ENCODE measurements around the gene LYPD3.
"Not testable (repeated sequence)": the region's sequence is repeated elsewhere in the genome, so short reads cannot be mapped to it uniquely, and the experiment has no call there.

The LYPD3 gene

DNA sequence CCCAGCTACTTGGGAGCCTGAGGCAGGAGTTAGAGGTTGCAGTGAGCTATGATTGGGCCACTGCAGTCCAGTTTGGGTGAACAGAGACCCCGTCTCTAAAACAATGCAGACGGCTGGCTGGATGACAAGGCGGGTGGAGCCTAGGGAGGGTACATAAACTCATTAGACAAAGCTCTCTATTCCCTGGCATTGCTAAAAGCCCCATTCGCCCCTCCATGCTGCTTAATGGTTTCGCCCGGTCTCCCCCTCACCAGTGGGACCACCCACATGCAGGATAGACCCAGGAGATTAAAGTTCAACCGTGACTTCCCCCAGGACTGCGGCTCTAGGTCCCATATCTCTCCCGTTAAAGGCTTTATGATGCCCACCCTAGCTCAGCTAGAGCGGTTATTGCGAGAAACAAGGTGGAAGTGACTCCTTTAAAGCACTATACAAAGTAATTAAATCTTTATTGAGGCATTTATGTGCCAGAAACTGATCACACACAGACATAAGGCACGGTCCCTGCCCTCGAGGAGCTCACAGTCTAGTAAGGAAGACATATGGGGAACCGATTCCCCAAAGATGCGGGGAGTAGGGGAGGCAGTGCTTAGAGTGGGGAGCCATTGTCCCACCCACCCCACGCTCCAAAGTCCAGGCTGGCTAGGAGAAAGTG lies 4.9 kb downstream of the LYPD3 start:
- DNase-seq = no peak

DNA sequence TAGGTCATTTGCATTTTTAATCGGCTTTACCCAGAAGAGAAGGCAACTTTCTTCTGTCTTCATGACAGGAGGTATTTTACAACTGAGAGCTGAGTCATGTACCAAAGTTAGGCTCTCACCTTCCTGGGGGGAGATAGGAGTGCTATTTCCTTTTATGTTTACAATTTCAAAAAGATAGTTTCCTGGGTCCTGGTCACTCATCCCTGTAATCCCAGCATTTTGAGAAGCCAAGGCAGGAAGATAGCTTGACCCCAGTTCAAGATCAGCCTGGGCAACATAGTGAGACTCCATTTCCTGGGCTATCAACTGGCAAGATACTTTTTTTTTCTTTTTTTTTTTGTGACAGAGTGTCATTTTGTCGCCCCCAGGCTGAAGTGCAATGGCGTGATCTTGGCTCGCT lies 7.6 kb downstream of the LYPD3 start:
- DNase-seq = no peak

DNA sequence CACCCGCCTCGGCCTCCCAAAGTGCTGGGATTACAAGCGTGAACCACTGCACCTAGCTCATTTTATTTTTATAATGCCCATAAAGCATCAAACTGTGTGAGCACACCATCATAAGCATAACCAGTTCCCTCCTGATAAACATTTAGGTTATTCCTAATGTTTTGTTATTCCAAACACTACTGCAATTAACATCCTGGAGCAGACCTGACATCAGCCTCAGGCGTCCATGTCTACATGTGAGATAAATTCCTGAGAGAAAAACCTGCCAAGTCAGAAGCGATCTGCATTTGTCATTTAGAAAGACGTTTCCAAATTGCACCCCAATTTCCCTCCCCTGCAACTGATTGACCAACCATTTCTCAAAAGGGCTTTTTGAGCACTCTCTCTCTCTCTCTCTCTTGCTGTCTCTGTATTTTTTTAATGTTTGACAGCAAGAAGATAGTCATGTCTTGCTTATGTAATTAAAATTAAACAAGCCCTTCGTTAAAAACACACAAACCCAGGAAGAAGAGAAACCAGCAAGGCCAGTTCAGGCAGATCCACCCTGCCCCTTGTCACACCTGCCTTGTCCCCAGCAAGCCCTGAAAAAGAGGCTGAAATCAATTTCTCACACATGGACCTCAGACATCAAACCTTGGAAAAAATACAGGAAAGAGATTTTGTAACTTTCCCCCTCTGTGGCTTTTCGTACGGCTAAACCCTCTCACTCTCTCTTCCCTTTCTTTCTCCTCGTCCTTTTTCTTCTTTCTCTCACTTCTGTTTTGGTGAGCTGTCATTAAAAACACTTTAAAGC lies 9.9 kb downstream of the LYPD3 start:
- DNase-seq = no peak

DNA sequence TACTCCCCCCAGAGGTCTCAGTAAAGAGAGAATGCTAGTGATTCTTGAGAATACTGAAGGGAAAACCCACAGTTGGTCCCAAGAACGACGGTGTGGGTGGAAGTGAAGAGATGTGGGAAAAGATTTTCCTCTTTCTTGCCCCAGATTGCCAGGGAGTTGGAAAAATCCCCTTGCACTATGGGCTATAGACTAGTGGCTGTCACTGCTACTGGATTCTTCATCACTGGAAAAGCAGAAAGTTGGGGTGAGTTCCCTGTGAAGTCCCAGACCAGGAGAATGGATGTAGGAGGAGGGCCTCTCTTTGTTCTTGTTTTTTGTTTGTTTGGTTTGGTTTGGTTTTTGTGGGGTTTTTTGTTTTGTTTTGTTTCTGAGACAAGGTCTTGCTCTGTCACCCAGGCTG lies 11.4 kb downstream of the LYPD3 start:
- no peak for DNase-seq

DNA sequence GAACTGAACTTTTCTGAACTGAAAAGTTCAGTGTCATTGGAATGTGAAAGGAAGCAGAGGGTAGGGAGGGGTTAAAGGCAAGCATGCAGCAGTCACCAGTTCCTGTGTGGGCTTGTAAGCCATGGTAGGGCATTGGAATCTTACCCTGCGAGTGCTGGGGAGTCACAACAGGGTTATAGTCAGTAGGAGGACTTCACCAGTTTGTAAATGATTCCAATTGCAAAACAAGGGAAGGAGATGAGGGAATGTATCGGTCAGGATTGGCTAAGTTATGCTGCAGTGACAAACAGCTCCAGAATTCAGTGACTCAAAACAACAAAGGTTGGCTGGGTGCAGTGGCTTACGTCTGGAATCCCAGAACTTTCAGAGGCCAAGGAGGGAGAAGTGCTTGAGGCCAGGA lies 12.8 kb downstream of the LYPD3 start:
- DNase-seq = no peak

DNA sequence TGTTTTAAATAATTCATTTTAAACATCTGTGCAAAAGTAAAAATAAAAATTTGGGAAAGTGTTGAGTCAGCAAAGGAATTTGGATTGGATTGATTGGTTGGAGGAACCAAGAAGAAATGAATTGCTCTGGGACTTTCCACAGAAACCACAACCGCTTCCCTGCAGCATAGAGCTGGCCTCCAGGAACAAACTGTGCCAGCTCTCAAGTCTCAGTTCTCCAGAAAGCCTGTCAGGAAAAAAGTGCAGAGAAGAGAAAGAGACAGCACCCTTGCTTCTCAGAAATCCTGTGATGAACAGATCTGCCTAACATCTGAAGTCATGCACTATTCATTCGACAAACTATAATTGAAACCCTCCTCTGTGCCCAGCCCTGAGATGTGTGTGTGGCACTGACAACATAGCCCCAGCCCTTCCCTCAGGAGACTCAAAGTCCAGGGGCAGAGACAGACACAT lies 14.8 kb downstream of the LYPD3 start:
- DNase-seq = no peak

DNA sequence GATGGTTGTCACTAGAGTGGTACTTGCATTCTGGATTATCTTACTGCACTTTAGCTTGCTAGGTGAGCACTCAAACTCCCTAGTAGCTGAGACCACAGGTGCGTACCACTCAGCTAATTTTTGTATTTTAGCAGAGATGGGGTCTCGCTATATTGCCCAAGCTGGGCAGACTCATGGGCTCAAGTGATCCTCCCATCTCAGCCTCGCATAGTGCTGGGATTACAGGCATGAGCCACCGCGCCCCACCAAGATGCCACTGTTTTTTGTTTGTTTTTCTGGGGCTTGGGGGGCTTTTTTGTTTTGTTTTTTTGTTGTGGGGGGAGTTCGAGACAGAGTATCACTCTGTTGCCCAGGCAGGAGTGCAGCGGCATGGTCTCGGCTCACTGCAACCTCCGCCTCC lies 17.8 kb downstream of the LYPD3 start:
- no peak for DNase-seq

DNA sequence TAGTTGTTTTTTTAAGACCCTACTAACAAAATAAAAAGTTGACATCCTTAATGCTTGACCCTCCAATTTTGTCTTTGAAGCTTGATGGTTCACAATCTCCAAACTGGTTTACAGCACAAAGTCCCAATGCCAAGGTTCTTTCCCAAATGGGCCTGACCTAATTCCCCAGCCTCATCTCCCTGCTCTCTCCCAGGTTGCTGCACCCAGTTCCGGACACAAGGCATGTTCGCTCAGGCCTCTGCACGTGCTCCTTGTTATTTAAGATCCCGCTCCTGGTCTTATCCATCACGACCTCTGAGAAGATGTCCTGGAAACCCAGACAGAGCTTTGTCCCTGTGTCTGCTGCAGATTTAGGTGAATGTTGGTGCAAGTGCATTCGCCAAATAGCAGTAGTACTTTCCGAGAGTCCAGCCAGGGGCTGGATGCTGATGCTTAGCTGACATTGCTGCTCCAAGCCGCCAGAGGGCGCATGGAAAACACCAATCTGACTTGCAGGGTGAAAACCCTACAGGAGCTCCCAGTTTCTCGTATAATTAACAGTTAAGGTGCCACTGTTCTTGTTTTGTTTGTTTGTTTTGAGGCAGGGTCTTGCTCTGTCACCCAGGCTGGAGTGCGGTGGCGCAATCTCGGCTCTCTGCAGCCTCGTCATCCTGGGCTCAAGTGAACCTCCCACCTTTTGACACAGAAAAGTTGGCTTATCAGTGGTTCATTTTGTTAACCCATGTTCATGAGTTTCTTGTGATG lies 18.5 kb downstream of the LYPD3 start:
- peak; percentile 87 for DNase-seq

DNA sequence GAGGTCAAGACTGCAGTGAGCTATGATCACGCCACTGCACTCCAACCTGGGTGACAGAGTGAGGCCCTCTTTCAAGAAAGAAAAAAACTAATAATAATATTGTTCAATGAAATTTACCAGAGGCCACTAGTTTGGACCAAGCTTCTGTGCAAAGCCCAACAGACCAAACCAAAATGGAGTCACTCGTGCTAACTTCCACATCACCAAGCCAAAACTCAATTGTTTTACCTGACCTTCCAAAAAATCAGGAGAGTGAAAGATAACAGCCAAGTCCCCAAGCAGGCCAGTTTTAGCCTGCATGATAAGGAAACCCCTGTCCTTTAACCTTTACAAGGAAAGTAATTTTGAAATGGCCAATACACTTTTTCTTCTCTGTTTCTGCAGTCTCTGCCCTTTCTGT lies 20.0 kb downstream of the LYPD3 start:
- no peak for DNase-seq

DNA sequence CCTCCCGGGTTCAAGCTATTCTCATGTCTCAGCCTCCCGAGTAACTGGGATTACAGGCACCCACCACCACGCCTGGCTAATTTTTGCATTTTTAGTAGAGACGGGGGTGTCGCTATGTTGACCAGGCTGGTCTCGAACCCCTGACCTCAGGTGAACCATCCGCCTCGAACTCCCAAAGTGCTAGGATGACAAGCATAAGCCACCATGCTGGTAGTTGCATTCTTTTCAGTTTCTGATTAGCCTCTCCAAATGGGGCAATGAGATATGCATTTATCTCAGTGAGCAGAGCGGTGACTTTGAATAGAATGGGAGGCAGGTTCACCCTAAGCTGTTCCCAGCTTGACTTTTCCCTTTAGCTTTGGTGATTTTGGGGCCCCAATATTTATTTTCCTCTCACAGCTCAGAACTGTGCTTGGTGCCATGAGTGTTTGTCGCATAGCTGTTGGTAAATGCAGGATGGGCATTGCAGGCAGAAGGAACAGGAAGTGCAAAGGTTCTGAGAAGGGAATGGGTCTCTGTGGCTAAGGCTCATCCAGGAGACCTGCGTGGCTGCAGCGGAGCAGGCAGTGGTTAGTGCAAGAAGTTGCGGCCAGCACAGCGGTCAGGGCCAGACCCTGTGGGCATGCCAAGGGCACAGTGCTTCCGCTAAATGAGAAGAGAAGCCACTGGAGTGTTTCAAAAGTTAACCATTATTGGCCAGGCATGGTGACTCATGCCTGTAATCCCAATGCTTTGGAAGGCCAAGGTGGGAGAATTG lies 20.7 kb downstream of the LYPD3 start:
- DNase-seq = no peak

DNA sequence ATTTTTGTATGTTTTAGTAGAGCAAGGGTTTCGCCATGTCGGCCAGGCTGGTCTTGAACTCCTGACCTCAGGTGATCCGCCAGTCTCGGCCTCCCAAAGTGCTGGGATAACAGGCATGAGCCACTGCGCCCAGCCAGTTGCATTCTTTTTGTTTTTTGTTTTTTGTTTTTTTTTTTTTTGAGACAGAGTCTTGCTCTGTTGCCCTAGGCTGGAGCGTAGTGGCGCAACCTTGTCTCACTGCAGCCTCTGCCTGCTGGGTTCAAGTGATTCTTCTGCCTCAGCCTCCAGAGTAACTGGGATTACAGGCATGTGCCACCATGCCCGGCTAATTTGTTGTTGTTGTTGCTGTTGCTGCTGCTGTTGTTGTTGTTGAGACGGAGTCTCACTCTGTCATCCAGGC lies 21.3 kb downstream of the LYPD3 start:
- DNase-seq = not testable (repeated sequence)

DNA sequence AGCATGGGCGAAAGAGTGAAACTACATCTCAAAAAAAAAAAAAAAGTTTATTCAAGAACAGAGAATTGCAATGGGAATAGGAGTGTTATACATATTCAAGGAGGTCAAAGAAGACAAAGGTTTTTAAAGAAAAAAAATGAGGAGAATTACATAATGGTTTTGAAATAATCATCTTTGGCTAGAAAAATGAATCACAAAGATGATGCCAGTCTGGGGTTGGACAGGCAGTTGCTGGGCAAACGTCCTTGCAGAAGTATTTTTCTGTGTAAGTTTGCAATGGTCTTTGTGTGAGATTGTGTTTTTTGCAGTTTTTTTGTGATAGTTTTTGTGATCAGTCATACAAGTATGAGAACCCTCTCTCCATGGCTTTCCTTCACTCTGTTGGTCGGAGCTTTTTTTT lies 23.7 kb downstream of the LYPD3 start:
- no peak for DNase-seq

DNA sequence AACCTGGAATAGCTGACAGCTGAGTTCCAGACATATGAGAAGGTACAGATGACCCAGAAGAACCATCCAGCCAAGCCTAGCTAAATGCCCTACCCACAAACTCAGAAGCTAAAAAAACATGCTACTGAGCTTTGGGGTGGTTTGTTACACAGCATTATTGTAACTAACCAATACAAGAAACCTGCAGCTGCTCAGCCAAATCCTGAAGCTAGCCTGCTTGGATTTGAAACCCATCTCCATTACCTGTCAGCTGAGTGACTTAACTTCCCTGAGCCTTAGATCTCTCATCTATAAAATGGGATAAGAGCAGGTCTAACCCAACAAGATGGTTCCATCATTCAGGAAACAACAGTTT lies 25.7 kb downstream of the LYPD3 start:
- no peak for DNase-seq

DNA sequence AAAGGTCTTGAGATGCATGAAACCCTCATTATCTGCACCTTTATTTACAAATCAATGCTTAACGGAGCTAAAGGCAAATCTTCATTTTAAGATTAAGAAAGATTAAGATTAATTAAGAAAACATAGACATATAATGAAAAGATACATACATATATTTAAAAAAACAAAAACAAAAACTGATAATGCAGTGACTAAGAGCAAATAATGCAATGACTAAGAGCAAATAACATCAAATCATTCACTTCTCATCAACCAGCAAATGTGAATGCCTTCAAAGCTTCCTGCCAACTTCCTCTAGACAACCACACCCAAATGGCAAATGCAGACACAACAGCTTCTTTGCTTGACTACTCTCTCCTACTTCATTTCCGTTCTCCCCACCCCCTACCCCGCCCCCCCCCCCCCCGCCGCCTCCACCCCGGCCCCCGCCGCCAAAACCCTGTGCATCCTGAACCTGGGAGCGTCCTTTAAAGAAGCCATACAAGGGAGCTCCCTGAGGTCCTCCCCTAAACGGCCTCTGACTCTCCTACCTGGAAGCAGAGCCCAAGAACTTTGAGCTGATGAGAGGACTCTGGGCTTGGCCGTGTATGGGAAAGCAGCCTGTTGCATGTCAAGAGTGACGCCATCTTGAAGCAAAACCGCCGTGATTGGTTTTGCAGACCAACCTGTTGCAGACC lies 26.2 kb downstream of the LYPD3 start:
- DNase-seq = no peak

DNA sequence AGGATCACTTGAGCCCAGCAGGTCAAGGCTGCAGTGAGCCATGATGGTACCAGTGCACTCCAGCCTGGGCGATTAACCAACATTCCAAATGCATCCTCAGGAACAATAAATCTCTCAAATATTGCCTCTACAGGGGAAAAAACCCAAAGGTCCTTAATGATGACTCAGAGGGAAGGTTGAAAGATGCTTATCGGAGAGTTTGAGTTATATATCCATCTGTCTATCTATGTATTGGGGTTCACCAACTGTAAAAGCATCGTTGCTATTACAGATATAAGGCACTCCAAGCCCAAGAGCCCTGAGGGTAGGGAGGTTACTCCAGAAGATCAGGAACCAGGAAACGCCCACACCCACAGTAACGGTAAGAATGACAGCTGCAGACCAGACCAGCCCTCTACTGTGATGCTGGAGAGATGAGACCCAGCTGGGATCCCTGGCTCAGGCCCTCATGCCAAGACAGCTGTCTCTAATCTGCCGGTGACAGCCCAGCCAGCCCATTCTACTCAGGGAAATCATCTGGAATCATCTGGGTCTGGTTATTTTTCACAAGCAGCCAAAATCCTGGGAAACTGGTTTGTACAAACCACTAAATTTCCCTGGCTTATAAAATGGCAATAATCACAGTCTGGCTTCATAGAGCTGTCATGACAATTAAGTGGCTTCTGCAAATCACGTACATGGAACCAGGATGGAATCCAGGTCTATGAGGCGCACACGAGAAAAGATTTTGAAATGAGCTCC lies 26.9 kb downstream of the LYPD3 start:
- no peak for DNase-seq

DNA sequence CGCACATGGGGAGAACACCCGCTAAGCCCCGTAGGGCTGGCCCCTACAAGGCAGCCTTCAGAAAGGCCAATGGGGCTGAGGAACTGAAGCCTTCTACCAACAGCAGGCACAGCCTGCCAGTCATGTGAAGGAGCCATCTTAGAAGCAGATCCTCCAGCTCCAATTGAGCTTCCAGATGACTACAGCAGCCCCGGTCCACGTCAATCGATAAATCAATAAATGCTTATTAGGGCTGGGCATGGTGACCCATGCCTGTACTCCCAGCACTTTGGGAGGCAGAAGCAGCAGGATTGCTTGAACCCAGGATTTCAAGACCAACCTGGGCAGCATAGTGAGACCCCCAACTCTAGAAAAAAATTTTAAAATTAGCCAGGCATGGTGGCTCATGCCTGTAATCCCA lies 27.7 kb downstream of the LYPD3 start:
- no peak for DNase-seq

DNA sequence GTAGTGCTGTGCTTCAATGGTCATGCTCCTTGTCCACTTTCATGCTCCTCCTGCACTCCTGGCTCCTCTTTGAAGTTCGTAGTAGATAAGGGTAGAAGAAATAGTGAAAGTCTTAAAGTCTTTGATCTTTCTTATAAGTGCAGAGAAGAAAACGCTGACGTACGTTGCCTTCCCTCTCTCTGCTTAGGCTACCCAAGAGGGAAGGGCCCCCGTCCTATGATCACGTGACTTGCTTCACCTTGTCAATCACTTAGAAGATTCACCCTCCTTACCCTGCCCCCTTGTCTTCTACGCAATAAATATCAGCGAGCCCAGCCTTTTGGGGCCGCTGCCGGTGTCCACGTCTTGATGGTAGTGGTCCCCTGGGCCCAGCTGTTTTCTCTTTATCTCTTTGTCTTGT lies 28.1 kb downstream of the LYPD3 start:
- not testable (repeated sequence) for DNase-seq

DNA sequence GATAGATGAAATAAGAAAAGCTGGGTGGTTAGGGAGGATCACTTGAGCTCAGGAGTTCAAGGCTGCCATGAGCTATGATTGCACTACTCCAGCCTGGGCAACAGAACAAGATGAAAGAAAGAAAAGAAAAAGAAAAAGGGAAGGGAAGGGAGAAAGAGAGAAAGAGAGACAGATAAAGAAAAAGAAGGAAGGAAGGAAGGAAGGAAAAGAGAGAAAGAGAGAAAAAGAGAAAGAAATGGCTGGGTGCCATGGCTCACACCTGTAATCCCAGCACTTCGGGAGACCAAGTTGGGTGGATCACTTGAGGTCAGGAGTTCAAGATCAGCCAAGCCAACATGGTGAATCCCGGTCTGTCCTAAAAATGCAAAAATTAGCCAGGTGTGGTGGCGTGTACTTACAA lies 29.6 kb downstream of the LYPD3 start:
- no peak for DNase-seq

DNA sequence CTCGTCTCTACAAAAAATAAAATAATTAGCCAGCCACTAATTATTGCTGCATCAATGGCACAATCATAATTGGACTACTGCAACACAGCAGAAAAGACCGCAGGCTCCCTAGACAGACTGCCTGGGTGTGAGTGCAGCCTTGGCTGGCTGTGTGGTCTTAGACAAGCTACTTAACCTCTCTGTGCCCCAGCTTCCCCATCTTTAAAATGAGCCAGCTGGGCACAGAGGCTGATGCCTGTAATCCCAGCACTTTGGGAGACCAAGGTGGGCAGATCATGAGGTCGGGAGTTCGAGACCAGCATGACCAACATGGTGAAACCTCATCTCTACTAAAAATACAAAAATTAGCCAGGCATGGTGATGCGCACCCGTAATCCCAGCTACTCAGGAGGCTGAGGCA lies 31.7 kb downstream of the LYPD3 start:
- no peak for DNase-seq

DNA sequence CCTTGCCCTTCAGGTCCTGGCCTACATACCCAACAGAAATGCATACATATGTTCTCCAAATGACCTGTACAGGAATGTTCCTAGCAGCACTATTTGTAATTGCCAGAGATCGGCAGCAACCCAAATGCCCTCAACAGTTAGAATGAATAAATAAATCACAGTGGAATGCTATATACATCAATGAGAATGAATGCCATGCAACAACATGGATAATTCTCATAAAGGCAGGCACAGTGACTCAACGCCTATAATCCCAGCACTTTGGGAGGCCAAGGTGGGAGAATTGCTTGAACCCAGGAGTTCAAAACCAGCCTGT lies 32.1 kb downstream of the LYPD3 start:
- no peak for DNase-seq

DNA sequence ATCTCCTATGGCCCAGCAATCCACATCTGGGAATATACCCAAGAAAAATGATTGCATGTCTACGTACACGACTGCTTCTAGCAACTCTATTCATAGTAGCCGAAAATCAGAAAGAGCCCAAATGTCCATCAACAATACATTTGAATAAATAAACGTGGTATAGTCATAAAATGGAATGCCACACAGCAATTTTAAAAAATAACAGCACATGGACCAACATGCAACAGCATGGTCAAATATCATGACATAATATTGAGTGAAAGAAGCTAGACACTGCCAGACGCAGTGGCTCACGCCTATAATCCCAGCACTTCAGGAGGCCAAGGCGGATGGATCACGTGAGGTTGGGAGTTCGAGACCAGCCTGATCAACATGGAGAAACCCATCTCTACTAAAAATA lies 34.4 kb downstream of the LYPD3 start:
- no peak for DNase-seq

DNA sequence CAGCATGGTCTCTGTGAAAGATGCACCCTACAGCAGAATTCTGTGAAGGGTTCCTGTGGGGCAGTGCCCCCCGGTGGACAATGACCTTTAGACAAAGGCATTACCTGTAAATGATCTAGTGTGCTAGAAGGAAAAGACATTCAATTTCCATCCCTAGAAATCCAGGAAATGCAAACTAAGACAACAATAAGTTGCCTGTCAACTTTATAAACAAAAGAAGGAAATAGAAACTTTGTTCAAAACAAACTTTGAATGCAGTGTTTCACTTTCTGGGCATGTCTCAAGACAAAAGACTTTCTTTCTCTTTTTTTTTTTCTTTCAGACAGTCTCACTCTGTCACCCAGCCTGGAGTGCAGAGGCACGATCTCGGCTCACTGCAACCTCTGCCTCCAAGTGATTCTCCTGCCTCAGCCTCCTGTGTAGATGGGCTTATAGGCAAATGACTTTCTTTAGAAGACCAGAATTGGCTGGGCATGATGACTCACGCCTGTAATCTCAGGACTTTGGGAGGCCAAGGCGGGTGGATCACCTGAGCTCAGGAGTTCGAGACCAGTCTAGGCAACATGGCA lies 35.2 kb downstream of the LYPD3 start:
- DNase-seq = peak; percentile 22
